HG03280 (cell line): ENCODE measurements around the gene KNDC1.
"Not testable (repeated sequence)": the region's sequence is repeated elsewhere in the genome, so short reads cannot be mapped to it uniquely, and the experiment has no call there.

Experiments used
- ATAC-seq: cut with Tn5 transposase; IDR thresholded peaks from one replicate; pipeline ENCODE4 v1.9.1; 2021; ENCODE audit warnings: mild to moderate bottlenecking, moderate library complexity; ENCODE audit not compliant: unreplicated experiment

KNDC1 gene

GRCh38 chr10:133215586-133215985 is 55.6 kb downstream of the KNDC1 start:
- no peak for ATAC-seq

GRCh38 chr10:133216776-133217175 is 56.8 kb downstream of the KNDC1 start:
- ATAC-seq = no peak

- ATAC-seq = no peak
Measured at GRCh38 chr10:133217800-133218589, 58.0 kb downstream of the KNDC1 start.

- no peak for ATAC-seq
Measured at GRCh38 chr10:133218891-133219290, 58.9 kb downstream of the KNDC1 start.

- ATAC-seq = no peak
Measured at GRCh38 chr10:133219782-133220181, 59.8 kb downstream of the KNDC1 start.

GRCh38 chr10:133221331-133221730 is 61.3 kb downstream of the KNDC1 start:
- no peak for ATAC-seq

- ATAC-seq = not testable (repeated sequence)
Measured at GRCh38 chr10:133221756-133222155, 61.7 kb downstream of the KNDC1 start.

GRCh38 chr10:133224076-133224475 is 64.1 kb downstream of the KNDC1 start:
- no peak for ATAC-seq

- no peak for ATAC-seq
Measured at GRCh38 chr10:133224756-133225372, 64.8 kb downstream of the KNDC1 start.

- no peak for ATAC-seq
Measured at GRCh38 chr10:133225707-133226191, 65.7 kb downstream of the KNDC1 start.

- no peak for ATAC-seq
Measured at GRCh38 chr10:133226251-133226808, 66.3 kb downstream of the KNDC1 start.

GRCh38 chr10:133227256-133227655 is 67.2 kb downstream of the KNDC1 start:
- ATAC-seq = no peak

- ATAC-seq = no peak
Measured at GRCh38 chr10:133229265-133230043, 69.4 kb downstream of the KNDC1 start.

- ATAC-seq = no peak
Measured at GRCh38 chr10:133230044-133230361, 70.0 kb downstream of the KNDC1 start, which contains the start of gene UTF1. Gene UTF1, plus strand, starts transcription at chr10:133230217. Its CDS starts 72 bp downstream, at chr10:133230289.

- ATAC-seq = no peak
Measured at GRCh38 chr10:133230387-133231195, 70.6 kb downstream of the KNDC1 start.

GRCh38 chr10:133231244-133231945 is 71.4 kb downstream of the KNDC1 start:
- no peak for ATAC-seq

GRCh38 chr10:133231946-133232574 is 72.0 kb downstream of the KNDC1 start:
- ATAC-seq = no peak

GRCh38 chr10:133234796-133235195 is 74.8 kb downstream of the KNDC1 start:
- not testable (repeated sequence) for ATAC-seq

- no peak for ATAC-seq
Measured at GRCh38 chr10:133235265-133235855, 75.3 kb downstream of the KNDC1 start.
